Peyer's patch (tissue), 4 donors: ENCODE measurements around the gene ACER3.

Experiments used
- CTCF ChIP-seq, 6 experiments: fragments of 450-650 bp in 4 of 6; fragments of 200-600 bp in 2 of 6; sonication (generic) in 1 of 6; IDR thresholded peaks; one replicate each; pipeline ENCODE4 v1.5.1; 2017 to 2019; ENCODE audit warnings: antibody characterized with exemption in 6 of 6, mild to moderate bottlenecking in 3 of 6, moderate library complexity in 1 of 6
- POLR2A ChIP-seq, 2 donors: fragments of 450-650 bp; IDR thresholded peaks; one replicate each; pipeline ENCODE4 v1.5.1; 2017; ENCODE audit warnings: antibody characterized with exemption in 2 of 2, mild to moderate bottlenecking in 2 of 2, moderate library complexity in 2 of 2

- TF ChIP-seq CTCF (IDR thresholded peaks at IDR 0.05) (no peak), POLR2A (IDR thresholded peaks at IDR 0.05) (no peak)
Observed at GRCh38 chr11:77044886-77045285, 184.2 kb downstream of the ACER3 start.
